ENCODE measurements around the gene DELE1.

Gene DELE1

GRCh38 chr5:141928051-141928450 is 4.4 kb downstream of the DELE1 start:
- no peak for DNase-seq

- no peak for DNase-seq
These were observed 5.9 kb downstream of the DELE1 start for GRCh38 chr5:141929398-141930058.

GRCh38 chr5:141931694-141932093 is 8.0 kb downstream of the DELE1 start:
- no peak for DNase-seq

- no peak for DNase-seq
These were observed 9.5 kb downstream of the DELE1 start for GRCh38 chr5:141933151-141933550.

GRCh38 chr5:141934099-141934844 is 10.6 kb downstream of the DELE1 start:
- DNase-seq = no peak

GRCh38 chr5:141935538-141935937 is 11.9 kb downstream of the DELE1 start:
- no peak for DNase-seq

GRCh38 chr5:141940695-141941271 is 17.1 kb downstream of the DELE1 start:
- no peak for DNase-seq

- no peak for DNase-seq
These were observed 17.6 kb downstream of the DELE1 start for GRCh38 chr5:141941307-141941706.

GRCh38 chr5:141941779-141942178 is 18.1 kb downstream of the DELE1 start:
- no peak for DNase-seq

GRCh38 chr5:141942185-141942857 is 18.6 kb downstream of the DELE1 start:
- DNase-seq = no peak

GRCh38 chr5:141944076-141944475 is 20.4 kb downstream of the DELE1 start:
- DNase-seq = no peak

GRCh38 chr5:141945511-141946051 is 21.9 kb downstream of the DELE1 start:
- no peak for DNase-seq

GRCh38 chr5:141947316-141947715 is 23.6 kb downstream of the DELE1 start:
- no peak for DNase-seq

- DNase-seq = no peak
These were observed 25.1 kb downstream of the DELE1 start for GRCh38 chr5:141948812-141949211.

- DNase-seq = no peak
These were observed 25.8 kb downstream of the DELE1 start for GRCh38 chr5:141949511-141949910.

GRCh38 chr5:141950207-141951005 is 26.7 kb downstream of the DELE1 start:
- no peak for DNase-seq

- DNase-seq = peak; percentile 53 to 61
These were observed 27.7 kb downstream of the DELE1 start for GRCh38 chr5:141951332-141951781.

GRCh38 chr5:141952020-141952419 is 28.3 kb downstream of the DELE1 start:
- DNase-seq = no peak

GRCh38 chr5:141954194-141954593 is 30.5 kb downstream of the DELE1 start:
- DNase-seq = no peak

GRCh38 chr5:141957367-141957996 is 33.8 kb downstream of the DELE1 start:
- DNase-seq = no peak

GRCh38 chr5:141958113-141958512 is 34.4 kb downstream of the DELE1 start, which contains the start of gene PCDH12:
TSS of gene PCDH12 (minus strand) at chr5:141958202. CDS start at chr5:141957851, 351 bp downstream.
- peak in 1 of 2 experiments; percentile 45 for DNase-seq
